ENCODE results near the gene MCFD2.

MCFD2 gene

DNA sequence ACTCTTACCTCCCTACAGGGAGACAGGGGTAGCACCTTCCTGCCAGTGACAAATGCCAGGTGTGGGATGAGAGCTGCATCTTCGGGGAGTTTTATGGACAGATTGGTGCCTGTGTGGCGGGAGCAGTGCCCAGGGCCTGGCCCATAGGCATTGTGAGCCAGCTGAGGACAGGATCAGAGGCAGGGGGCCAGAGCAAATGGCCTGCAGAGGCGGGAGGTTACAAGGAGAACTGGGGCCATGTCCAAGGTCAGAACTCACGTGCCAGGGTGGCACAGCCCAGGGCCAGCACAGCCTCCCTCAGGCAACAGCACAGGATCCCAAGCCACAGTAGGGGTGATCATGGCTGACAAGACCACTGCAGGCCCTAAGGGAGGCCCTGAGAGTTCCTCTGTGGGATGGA lies 40.2 kb upstream of the MCFD2 start:
- no peak overlapping the region for H3K27ac ChIP-seq
- H3K36me3 ChIP-seq (ENCODE audit: insufficient read depth, low read length), result no peaks in the 10 kb centered on the region
- no peak for TF ChIP-seq FOXP2 (optimal IDR thresholded peaks at IDR 0.05; ENCODE audit: control extremely low read depth, extremely low read length, insufficient read depth)
- TF ChIP-seq POLR2AphosphoS5 (IDR thresholded peaks at IDR 0.05; ENCODE audit: borderline replicate concordance, low read depth, low read length), result no peak
- TF ChIP-seq EZH2 (IDR thresholded peaks at IDR 0.05), result no peak

DNA sequence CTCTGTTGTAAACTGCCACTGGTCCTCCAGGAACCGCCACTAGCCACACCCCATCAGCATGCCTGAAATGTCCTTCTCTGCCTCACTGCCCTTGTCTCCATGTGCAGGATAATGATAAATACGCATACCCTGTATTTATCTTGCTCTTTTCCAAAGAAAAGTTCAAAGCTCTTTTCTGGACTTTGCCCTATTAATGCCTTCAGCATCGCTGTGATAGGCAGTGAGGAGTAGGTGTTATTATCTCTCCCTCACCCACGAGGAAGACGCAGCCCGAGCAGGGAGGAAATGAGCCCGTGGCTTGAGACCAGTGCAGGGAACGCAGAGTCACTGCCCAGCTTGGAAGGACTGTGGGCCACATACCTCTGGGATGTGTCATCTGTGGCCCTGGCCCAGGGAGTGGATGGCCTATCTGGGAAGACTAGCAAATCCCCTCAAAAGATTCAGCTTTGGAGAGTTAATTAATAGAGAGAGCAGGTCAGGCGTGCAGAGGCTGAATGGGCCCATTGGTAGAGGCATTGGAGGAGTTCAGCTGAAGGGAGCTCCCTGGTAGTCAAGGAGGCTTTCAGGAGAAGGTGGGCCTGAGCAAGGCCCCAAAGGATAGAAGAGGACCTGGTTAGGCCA lies 39.5 kb upstream of the MCFD2 start:
- Histone ChIP-seq H3K36me3 (ENCODE audit: insufficient read depth, low read length) (no peaks in the 10 kb centered on the region), H3K9me3 (ENCODE audit: low read depth, low read length) (no peaks in the 10 kb centered on the region), H3K27ac (no peak overlapping the region), H3K4me3 (no peak overlapping the region), H3K9ac (ENCODE audit: insufficient read length) (no peak overlapping the region)
- no peak for DNase-seq (ENCODE audit: low read depth, low spot score)
- no peak for TF ChIP-seq EZH2 (IDR thresholded peaks at IDR 0.05)
- no peak for TF ChIP-seq FOXP2 (optimal IDR thresholded peaks at IDR 0.05; ENCODE audit: control extremely low read depth, extremely low read length, insufficient read depth)
- no peak for TF ChIP-seq POLR2AphosphoS5 (IDR thresholded peaks at IDR 0.05; ENCODE audit: borderline replicate concordance, low read depth, low read length)

More for the DNA sequence above, 40.2 kb upstream of the MCFD2 start:
- no peak for DNase-seq (ENCODE audit: low read depth, low spot score)
- H3K9me3 ChIP-seq (ENCODE audit: low read depth, low read length), result no peaks in the 10 kb centered on the region
- no peak overlapping the region for H3K4me3 ChIP-seq
- H3K9ac ChIP-seq (ENCODE audit: insufficient read length), result no peak overlapping the region

DNA sequence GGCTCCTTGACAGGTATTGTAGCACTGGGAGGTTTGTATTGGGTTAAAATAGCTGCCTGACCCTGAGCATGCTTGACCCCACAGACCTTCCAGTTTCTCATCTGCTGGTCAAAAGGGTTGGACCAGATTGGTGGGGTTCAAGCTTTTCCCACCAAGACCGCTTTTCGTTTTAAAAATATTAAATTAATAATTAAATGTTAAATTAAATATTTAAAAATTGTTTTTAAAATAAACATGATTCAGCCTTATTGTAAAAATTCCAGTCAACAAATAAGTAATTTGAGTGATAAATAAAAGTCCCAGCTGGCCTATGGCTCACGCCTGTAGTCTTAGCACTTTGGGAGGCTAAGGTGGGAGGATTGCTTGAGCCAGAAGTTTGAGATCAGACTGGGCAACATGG lies 36.6 kb upstream of the MCFD2 start:
- Histone ChIP-seq H3K9me3 (ENCODE audit: low read depth, low read length) (no peaks in the 10 kb centered on the region), H3K9ac (ENCODE audit: insufficient read length) (no peak overlapping the region), H3K36me3 (ENCODE audit: insufficient read depth, low read length) (no peaks in the 10 kb centered on the region), H3K4me3 (no peak overlapping the region), H3K27ac (no peak overlapping the region)
- TF ChIP-seq EZH2 (IDR thresholded peaks at IDR 0.05), result no peak
- TF ChIP-seq FOXP2 (optimal IDR thresholded peaks at IDR 0.05; ENCODE audit: control extremely low read depth, extremely low read length, insufficient read depth), result no peak
- TF ChIP-seq POLR2AphosphoS5 (IDR thresholded peaks at IDR 0.05; ENCODE audit: borderline replicate concordance, low read depth, low read length), result no peak
- DNase-seq (ENCODE audit: low read depth, low spot score), result no peak

DNA sequence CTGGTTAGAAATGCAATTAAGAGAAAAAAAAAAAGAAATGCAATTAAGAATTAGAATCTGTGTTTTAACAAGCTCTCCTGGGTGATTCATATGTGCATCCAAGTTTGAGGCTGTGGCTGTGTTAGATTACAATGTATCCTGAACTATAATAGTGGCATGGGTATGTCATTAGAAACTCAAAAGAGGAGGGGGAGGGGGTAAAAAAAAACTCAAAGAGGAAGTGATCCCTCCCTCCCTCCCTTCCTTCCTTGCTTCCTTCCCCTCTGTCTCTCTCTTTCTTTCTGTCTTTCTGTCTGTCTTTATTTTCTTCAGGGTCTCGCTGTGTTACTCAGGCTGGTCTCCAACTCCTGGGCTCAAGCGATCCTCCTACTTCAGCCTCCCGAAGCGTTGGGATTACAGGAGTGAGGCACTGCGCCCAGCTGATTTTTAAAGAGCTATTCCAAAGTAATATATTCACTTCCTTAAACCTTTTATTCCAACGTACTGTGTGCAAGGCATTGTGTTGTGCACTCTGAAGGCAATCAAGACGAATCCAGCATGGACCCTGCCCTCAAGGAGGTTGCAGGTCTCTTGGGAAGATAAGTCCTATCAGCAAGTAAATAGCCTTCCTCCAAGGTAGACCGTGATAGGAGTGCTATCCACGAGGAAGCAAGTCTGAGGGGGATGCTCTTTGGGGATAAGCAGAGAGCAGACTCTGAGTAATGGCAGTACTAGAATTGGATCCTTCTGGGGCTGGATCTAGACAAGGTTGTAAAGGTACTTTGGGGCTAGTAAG lies 35.9 kb upstream of the MCFD2 start:
- H3K36me3 ChIP-seq (ENCODE audit: insufficient read depth, low read length), result no peaks in the 10 kb centered on the region
- H3K4me3 ChIP-seq, result no peak overlapping the region
- H3K27ac ChIP-seq, result no peak overlapping the region

DNA sequence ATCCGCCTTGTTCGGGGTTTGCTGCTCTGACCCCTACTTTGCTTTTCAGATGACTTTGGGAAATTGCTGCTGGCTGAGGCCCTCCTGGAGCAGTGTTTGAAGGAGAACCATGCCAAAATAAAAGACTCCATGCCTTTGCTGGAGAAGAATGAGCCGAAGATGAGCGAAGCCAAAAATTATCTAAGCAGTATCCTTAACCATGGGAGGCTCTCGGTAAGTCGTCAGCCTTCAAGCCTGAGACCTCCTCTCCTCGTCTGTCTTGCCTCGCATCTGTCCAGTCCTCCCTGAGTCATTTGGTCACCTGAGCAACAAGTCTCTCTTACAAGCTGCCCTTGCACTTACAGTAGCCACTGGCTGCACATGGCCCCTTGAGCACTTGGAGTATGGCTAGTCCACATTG lies 34.7 kb upstream of the MCFD2 start:
- TF ChIP-seq EZH2 (IDR thresholded peaks at IDR 0.05) (no peak), POLR2AphosphoS5 (IDR thresholded peaks at IDR 0.05; ENCODE audit: borderline replicate concordance, low read depth, low read length) (no peak)
- Histone ChIP-seq H3K9me3 (ENCODE audit: low read depth, low read length) (no peaks in the 10 kb centered on the region), H3K9ac (ENCODE audit: insufficient read length) (no peak overlapping the region), H3K4me3 (no peak overlapping the region), H3K27ac (no peak overlapping the region), H3K36me3 (ENCODE audit: insufficient read depth, low read length) (no peaks in the 10 kb centered on the region)
- no peak for DNase-seq (ENCODE audit: low read depth, low spot score)

More for the DNA sequence above, 35.9 kb upstream of the MCFD2 start:
- TF ChIP-seq POLR2AphosphoS5 (IDR thresholded peaks at IDR 0.05; ENCODE audit: borderline replicate concordance, low read depth, low read length), result no peak
- no peak for TF ChIP-seq FOXP2 (optimal IDR thresholded peaks at IDR 0.05; ENCODE audit: control extremely low read depth, extremely low read length, insufficient read depth)
- TF ChIP-seq EZH2 (IDR thresholded peaks at IDR 0.05), result no peak
- no peak for DNase-seq (ENCODE audit: low read depth, low spot score)
- Histone ChIP-seq H3K9me3 (ENCODE audit: low read depth, low read length) (no peaks in the 10 kb centered on the region), H3K9ac (ENCODE audit: insufficient read length) (no peak overlapping the region)

DNA sequence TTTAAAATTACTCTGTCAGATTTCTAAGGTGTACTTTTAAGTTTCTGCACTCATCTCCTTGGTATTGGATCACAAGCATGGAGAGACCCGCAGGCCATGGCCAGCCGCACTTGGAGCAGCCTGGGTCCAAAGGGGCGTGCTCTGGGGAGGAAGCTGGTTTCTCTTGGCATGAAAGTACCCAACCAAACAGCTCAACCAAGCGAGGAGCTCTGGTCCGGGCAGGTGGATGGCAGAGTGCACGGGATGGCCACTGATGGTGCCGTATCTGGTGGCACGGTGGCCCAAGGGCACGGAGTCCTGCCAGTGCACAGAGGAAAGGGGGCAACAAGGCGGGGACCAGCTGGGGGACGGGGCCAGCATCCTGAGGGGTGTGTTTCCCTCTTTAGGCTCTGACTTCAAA lies 32.2 kb upstream of the MCFD2 start:
- no peak overlapping the region for H3K27ac ChIP-seq
- H3K9ac ChIP-seq (ENCODE audit: insufficient read length), result no peak overlapping the region
- TF ChIP-seq EZH2 (IDR thresholded peaks at IDR 0.05) (no peak), POLR2AphosphoS5 (IDR thresholded peaks at IDR 0.05; ENCODE audit: borderline replicate concordance, low read depth, low read length) (no peak), FOXP2 (optimal IDR thresholded peaks at IDR 0.05; ENCODE audit: control extremely low read depth, extremely low read length, insufficient read depth) (no peak)
- H3K4me3 ChIP-seq, result no peak overlapping the region
- H3K36me3 ChIP-seq (ENCODE audit: insufficient read depth, low read length), result no peaks in the 10 kb centered on the region
- H3K9me3 ChIP-seq (ENCODE audit: low read depth, low read length), result no peaks in the 10 kb centered on the region
- DNase-seq (ENCODE audit: low read depth, low spot score), result no peak

DNA sequence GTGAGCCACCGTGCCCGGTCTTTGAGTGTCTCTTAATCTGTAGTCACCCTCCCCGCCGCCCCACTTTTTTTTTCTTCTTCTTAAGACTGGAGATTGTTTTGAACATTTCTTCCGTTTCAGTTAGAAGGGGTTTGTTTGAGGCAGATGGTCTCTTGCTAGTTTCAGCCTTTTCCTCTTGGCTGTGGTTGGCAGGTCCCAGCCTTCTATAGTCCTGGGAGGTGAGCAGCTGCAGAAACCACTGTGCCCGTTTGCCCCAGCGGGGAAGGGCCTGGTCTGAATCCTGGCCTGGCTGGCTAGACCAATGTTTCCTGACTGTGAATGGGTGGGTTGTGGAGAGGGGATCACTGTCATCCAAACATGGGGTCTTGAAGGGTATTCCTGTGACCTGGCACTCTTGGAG lies 30.1 kb upstream of the MCFD2 start:
- Histone ChIP-seq H3K27ac (no peak overlapping the region), H3K36me3 (ENCODE audit: insufficient read depth, low read length) (no peaks in the 10 kb centered on the region), H3K9me3 (ENCODE audit: low read depth, low read length) (no peaks in the 10 kb centered on the region), H3K9ac (ENCODE audit: insufficient read length) (no peak overlapping the region), H3K4me3 (no peak overlapping the region)
- DNase-seq (ENCODE audit: low read depth, low spot score), result no peak
- TF ChIP-seq POLR2AphosphoS5 (IDR thresholded peaks at IDR 0.05; ENCODE audit: borderline replicate concordance, low read depth, low read length) (no peak), FOXP2 (optimal IDR thresholded peaks at IDR 0.05; ENCODE audit: control extremely low read depth, extremely low read length, insufficient read depth) (no peak), EZH2 (IDR thresholded peaks at IDR 0.05) (no peak)

DNA sequence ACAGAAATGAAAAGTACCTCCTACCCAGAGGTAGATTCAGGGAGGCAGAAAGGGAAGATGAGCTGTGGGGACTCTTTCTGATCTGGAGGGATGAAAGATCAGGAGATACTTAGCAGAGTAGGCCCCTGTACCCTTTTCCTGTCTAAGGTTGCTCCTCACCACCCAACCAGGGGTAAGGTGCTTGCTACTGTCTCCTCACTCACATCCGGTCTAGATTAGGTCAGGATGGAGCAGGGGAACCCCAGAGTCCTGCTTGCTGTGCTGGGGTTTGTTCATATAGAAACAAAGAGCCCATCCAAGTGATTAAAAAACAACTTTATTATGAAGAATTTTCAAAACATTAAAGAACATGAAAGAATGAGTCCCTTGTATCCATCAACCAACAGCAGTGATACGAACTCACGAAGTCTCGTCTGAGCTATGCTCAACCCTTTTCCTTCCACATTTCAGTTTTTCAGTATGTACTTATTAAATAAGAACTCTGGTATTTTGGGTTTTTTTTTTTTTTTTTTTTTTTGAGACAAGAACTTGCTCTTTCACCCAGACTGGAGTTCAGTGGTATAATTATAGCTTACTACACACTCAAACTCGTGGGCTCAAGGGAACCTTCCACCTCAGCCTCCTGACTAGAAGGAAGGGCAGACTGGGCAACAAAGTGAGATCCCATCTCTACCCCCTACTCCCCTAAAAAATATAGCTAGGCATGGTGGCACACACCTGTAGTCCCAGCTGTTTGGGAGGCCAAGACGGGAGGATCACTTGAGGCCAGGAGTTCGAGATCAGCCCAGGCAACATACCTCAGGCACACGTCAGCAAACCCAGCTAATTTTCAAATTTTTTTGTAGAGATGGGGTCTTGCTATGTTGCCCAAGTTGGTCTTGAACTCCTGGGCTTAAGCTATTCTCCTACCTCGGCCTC lies 28.5 kb upstream of the MCFD2 start:
- H3K27ac ChIP-seq, result no peak overlapping the region
- no peak for DNase-seq (ENCODE audit: low read depth, low spot score)

More for the DNA sequence above, 28.5 kb upstream of the MCFD2 start:
- H3K9ac ChIP-seq (ENCODE audit: insufficient read length), result no peak overlapping the region
- H3K4me3 ChIP-seq, result no peak overlapping the region
- no peak for TF ChIP-seq FOXP2 (optimal IDR thresholded peaks at IDR 0.05; ENCODE audit: control extremely low read depth, extremely low read length, insufficient read depth)
- no peak for TF ChIP-seq EZH2 (IDR thresholded peaks at IDR 0.05)
- TF ChIP-seq POLR2AphosphoS5 (IDR thresholded peaks at IDR 0.05; ENCODE audit: borderline replicate concordance, low read depth, low read length), result no peak
- no peaks in the 10 kb centered on the region for H3K36me3 ChIP-seq (ENCODE audit: insufficient read depth, low read length)
- no peaks in the 10 kb centered on the region for H3K9me3 ChIP-seq (ENCODE audit: low read depth, low read length)
